ENCODE results near the gene ZNF507. TPM values are rescaled to one million over a fixed set of nuclear protein-coding genes. Genes with fewer than 3 reads are reported as not detected.

ZNF507 gene
- total and polyA plus RNA-seq, 12 donors, result 4.3 to 23.2 (median 14.7) TPM

DNA sequence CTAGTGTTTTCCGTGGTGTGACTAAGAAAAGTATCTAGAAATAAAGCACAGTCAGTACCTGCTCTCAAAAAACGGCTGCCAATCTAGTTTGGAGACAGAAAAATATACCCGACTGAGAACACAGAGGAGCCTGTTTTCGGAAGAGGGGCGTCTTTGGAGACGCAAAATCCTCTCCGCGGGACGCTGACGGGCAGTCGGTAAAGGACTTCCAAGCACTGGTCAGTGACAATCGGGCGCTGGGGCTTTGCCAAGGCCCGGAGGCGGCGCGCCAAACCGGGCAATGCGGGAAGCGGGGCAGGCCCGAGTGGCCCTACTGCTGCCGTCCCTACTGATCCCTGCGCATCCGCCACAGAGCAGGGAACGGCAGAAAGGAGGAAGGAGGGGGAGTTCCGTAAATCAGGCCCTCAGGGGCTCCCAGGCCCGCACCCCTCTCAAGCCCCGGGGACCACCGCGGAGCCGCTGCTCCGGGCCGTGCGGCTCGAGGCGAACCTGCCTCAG lies 59.6 kb downstream of the ZNF507 start:
- WGBS, 4 donors, result 0 to 2% (median 0%) methylated on average over 21 to 36 of the region's 36 CpGs
- H3K9me3 ChIP-seq (replicated peaks in 1 of 3), result no peaks in the 10 kb centered on the region
- H3K27me3 ChIP-seq, result no peaks in the 10 kb centered on the region
- peaks cover 0 to 3% of the 10 kb centered on the region in 2 donors for H3K36me3 ChIP-seq (replicated peaks in 1 of 2)
- DNase-seq, result peak; percentile 70 to 85 (median 75)
- peak overlapping the region; percentile 84 to 98 (median 95) for H3K27ac ChIP-seq
- TF ChIP-seq, protein P1, sequence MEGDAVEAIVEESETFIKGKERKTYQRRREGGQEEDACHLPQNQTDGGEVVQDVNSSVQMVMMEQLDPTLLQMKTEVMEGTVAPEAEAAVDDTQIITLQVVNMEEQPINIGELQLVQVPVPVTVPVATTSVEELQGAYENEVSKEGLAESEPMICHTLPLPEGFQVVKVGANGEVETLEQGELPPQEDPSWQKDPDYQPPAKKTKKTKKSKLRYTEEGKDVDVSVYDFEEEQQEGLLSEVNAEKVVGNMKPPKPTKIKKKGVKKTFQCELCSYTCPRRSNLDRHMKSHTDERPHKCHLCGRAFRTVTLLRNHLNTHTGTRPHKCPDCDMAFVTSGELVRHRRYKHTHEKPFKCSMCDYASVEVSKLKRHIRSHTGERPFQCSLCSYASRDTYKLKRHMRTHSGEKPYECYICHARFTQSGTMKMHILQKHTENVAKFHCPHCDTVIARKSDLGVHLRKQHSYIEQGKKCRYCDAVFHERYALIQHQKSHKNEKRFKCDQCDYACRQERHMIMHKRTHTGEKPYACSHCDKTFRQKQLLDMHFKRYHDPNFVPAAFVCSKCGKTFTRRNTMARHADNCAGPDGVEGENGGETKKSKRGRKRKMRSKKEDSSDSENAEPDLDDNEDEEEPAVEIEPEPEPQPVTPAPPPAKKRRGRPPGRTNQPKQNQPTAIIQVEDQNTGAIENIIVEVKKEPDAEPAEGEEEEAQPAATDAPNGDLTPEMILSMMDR (IDR thresholded peaks at IDR 0.05), result no peak
- no peak for TF ChIP-seq POLR2A (IDR thresholded peaks at IDR 0.05)
- H3K4me1 ChIP-seq (replicated peaks in 1 of 2), result peaks cover 6 to 22% of the 10 kb centered on the region in 2 donors
- intact Hi-C loops (cut with DNase I), result loop anchor here in 1 of 2 donors (5.0 kb wide), 1 partner anchor 48 kb away; no protein-coding TSS in a partner anchor
- H3K4me3 ChIP-seq, result peak overlapping the region; percentile 60 to 99 (median 72)

DNA sequence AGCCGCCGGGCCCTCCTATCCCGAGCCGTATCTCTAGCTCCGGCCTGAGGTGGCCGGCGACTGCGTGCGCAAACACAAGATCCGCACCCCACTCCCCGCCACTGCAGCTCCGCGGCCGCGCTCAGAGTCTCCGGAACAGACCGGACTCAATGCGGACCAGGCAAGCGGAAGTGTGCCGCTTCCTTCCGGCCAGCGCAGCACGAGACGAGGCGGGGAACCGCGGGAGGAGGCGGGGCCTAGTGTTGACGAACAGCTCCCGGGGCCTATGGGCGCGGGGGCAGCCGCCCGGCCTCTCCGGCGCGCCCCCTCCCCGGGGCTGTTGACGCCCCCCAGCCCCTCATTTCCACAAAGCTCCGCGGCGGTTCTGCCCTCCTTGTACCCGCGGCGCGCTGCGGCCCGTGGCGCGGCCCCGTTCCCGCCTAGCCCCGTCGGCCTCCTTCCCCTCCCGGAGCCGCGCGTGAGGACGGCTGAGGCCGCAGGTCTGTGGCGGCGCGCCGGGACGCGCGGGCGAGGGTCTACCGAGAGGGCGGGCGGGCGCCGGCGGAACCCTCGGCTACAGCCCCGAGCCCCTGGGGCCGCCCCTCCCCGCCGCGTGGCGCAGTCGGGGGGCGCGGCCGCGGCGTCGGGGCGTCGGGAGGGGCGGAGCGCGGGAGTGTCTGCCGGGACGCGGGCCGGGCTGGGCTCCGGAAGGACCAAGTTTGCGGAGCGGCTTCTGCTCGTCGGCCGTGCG lies 60.2 kb downstream of the ZNF507 start, which contains the start of gene DPY19L3:
Gene DPY19L3, plus strand, starts transcription at position 340 of the 730 bp plus-strand sequence. CDS start 2,484 bp downstream, outside the sequence.
- 0% methylated on average over 2 to 104 of the region's 104 CpGs for WGBS, 4 donors
- Histone ChIP-seq H3K27ac (peak within 1 kb of the TSS; percentile 84 to 98 (median 95)), H3K36me3 (replicated peaks in 1 of 2) (peaks cover 0 to 3% of the 10 kb centered on the region in 2 donors), H3K4me3 (peak within 1 kb of the TSS; percentile 60 to 99 (median 72)), H3K27me3 (no peaks in the 10 kb centered on the region), H3K9me3 (replicated peaks in 1 of 3) (no peaks in the 10 kb centered on the region), H3K4me1 (replicated peaks in 1 of 2) (peaks cover 6 to 22% of the 10 kb centered on the region in 2 donors)
- peak; percentile 93 to 97 (median 95) for DNase-seq
- TF ChIP-seq, protein P1 (IDR thresholded peaks at IDR 0.05), result no peak
- peak; percentile 75 to 87 for TF ChIP-seq POLR2A (IDR thresholded peaks at IDR 0.05)
- intact Hi-C loops (cut with DNase I), result loop anchor here in 1 of 2 donors (5.0 kb wide), 1 partner anchor 48 kb away; no protein-coding TSS in a partner anchor

DNA sequence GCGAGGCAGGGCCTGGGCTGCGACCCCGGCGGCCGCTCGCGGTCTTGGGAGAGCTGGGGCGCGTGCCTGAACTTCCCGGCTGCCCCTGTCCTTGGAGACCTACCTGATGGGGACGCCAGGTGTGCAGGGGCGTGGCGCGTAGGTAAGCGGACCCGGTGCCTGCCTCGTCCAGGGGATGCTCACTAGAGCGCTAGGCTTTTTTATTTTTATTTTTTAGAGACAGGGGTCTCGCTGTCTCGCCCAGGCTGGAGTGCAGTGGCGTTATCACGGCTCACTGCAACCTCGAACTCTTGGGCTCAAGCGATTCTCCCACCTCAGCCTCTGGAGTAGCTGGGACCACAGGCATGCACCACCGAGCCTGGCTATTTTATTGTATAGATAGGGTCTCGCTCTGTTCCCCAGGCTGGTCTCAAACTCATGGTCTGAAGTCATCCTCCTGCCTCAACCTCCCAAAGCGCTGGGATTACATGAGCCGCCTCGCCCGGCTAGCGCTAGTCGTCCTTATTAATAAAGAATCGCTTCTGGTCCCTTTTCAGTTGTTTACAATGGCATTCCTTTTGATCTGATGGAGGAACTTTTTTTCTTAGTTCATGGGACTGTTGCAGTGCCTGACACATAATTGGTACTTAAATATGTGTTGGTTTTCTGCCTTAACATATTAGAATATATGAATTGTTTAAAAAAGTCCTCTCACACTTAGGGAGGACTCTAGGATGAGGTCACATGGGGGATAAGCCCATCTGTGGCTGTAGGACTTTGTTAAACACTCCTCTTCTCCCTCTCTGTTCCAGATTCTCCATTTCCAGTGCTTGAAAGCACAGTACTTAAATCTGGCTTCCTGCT lies 61.0 kb downstream of the ZNF507 start:
- WGBS, 4 donors, result 9 to 59% (median 11%) methylated on average over 7 to 33 of the region's 33 CpGs
- Histone ChIP-seq H3K36me3 (replicated peaks in 1 of 2) (peaks cover 0 to 7% of the 10 kb centered on the region in 2 donors), H3K9me3 (replicated peaks in 1 of 3) (no peaks in the 10 kb centered on the region), H3K4me3 (peak overlapping the region; percentile 50 to 99 (median 72)), H3K4me1 (replicated peaks in 1 of 2) (peaks cover 6 to 22% of the 10 kb centered on the region in 2 donors), H3K27me3 (no peaks in the 10 kb centered on the region), H3K27ac (peak overlapping the region in 4 of 5 donors; percentile 92 to 98 (median 96))
- DNase-seq, result no peak
- TF ChIP-seq POLR2A (IDR thresholded peaks at IDR 0.05), result no peak
- TF ChIP-seq, protein P1 (IDR thresholded peaks at IDR 0.05), result peak in 1 of 6 experiments; percentile 4
- intact Hi-C loops (cut with DNase I), result loop anchor here in 1 of 2 donors (5.0 kb wide), 1 partner anchor 49 kb away; no protein-coding TSS in a partner anchor
